Endodermal cell (in vitro differentiated cells): ENCODE results near the gene CMC2. TPM values are rescaled to one million over a fixed set of nuclear protein-coding genes. Genes with fewer than 3 reads are reported as not detected.

Source experiments
- DNase-seq: peaks from one replicate; pipeline ENCODE4 v3.0.0-alpha.2; 2017
- H3K27ac ChIP-seq: 2 replicates; pipeline ENCODE4 v1.5.1; 2013; ENCODE audit warnings: mild to moderate bottlenecking, low read depth, low read length, moderate library complexity
- H3K27me3 ChIP-seq: 2 replicates; pipeline ENCODE4 v1.6.1; 2013; ENCODE audit warnings: mild to moderate bottlenecking, low read length, moderate library complexity; ENCODE audit not compliant: insufficient read depth, control insufficient read depth, poor library complexity, severe bottlenecking
- H3K36me3 ChIP-seq: 2 replicates; pipeline ENCODE4 v1.7.0; 2013; ENCODE audit warnings: mild to moderate bottlenecking, low read length, moderate library complexity; ENCODE audit not compliant: control insufficient read depth, insufficient read depth
- H3K4me1 ChIP-seq: one replicate; pipeline ENCODE4 v1.7.0; 2013; ENCODE audit warnings: low read length; ENCODE audit not compliant: control insufficient read depth, insufficient read depth
- H3K4me3 ChIP-seq: 2 replicates; pipeline ENCODE4 v1.5.1; 2013; ENCODE audit warnings: mild to moderate bottlenecking, low read length, moderate library complexity
- H3K9ac ChIP-seq: 2 replicates; pipeline ENCODE4 v1.6.1; 2013; ENCODE audit warnings: mild to moderate bottlenecking, low read length, moderate library complexity; ENCODE audit not compliant: poor library complexity, severe bottlenecking; ENCODE audit errors: extremely low read depth
- H3K9me3 ChIP-seq: 2 replicates; pipeline ENCODE4 v1.6.1; 2013; ENCODE audit warnings: mild to moderate bottlenecking, low read length, moderate library complexity; ENCODE audit not compliant: control insufficient read depth
- H3K27ac Mint-ChIP-seq: 2 replicates; pipeline ENCODE4 v1.8.0; 2020; ENCODE audit warnings: mixed read lengths
- H3K27me3 Mint-ChIP-seq: 2 replicates; pipeline ENCODE4 v1.8.0; 2021; ENCODE audit warnings: mild to moderate bottlenecking, mixed read lengths; ENCODE audit not compliant: insufficient read depth
- H3K36me3 Mint-ChIP-seq: 2 replicates; pipeline ENCODE4 v1.8.0; 2020; ENCODE audit warnings: low read depth, mixed read lengths
- H3K4me1 Mint-ChIP-seq: 2 replicates; pipeline ENCODE4 v1.8.0; 2020; ENCODE audit warnings: mixed read lengths
- H3K4me3 Mint-ChIP-seq: 2 replicates; pipeline ENCODE4 v1.8.0; 2020; ENCODE audit warnings: mild to moderate bottlenecking, moderate library complexity, mixed read lengths
- H3K9me3 Mint-ChIP-seq: 2 replicates; pipeline ENCODE4 v1.8.0; 2020; ENCODE audit warnings: mild to moderate bottlenecking, mixed read lengths
- CTCF ChIP-seq: fragments of 200-600 bp; sonication (generic); conservative IDR thresholded peaks from 2 replicates; pipeline ENCODE4 v1.5.0; 2021; ENCODE audit warnings: antibody characterized with exemption, mild to moderate bottlenecking
- WGBS, 2 experiments: methylation state at CpG; one replicate each; pipeline versions ENCODE4 v1.1.5 to v1.1.7; 2013; ENCODE audit warnings: missing lambda C conversion rate in 2 of 2, mixed read lengths in 1 of 2; ENCODE audit not compliant: insufficient coverage in 1 of 2, insufficient read length in 1 of 2; 5-methylcytosine and 5-hydroxymethylcytosine counted together
- total RNA-seq, 2 donors: library from RNA; stranded (reverse); fragmentation: NEBNext Ultra II Directional in 1 of 2; extraction: Animal tissue kit (Norgen Biotek cat#: 25700) in 1 of 2; gene quantifications; 2 replicates in 1 of 2; 3 replicates in 1 of 2; pipeline ENCODE4 v1.2.1, GENCODE V29; 2021

CMC2 gene
- total RNA-seq, 2 donors from 2014 or later, result 73.8 to 103 TPM

GRCh38 chr16:81014672-81015071 is 8.0 kb upstream of the CMC2 start:
- TF ChIP-seq CTCF, result no peak
- no peak overlapping the region for H3K4me3 Mint-ChIP-seq
- no peaks in the 10 kb centered on the region for H3K4me1 Mint-ChIP-seq
- H3K27ac Mint-ChIP-seq, result no peak overlapping the region
- peaks cover 62% of the 10 kb centered on the region for H3K36me3 Mint-ChIP-seq
- WGBS, 2 experiments, result 100% methylated on average over 2 of the region's 2 CpGs
- no peaks in the 10 kb centered on the region for H3K9me3 ChIP-seq
- DNase-seq, result no peak
- no peak overlapping the region for H3K4me3 ChIP-seq
- H3K9ac ChIP-seq, result no peak overlapping the region
- H3K27me3 Mint-ChIP-seq, result no peaks in the 10 kb centered on the region
- no peak overlapping the region for H3K27ac ChIP-seq
- H3K27me3 ChIP-seq, result no peaks in the 10 kb centered on the region
- no peaks in the 10 kb centered on the region for H3K4me1 ChIP-seq
- H3K36me3 ChIP-seq, result peaks cover 79% of the 10 kb centered on the region
- no peaks in the 10 kb centered on the region for H3K9me3 Mint-ChIP-seq

GRCh38 chr16:81012974-81013373 is 6.3 kb upstream of the CMC2 start:
- no peak overlapping the region for H3K4me3 ChIP-seq
- H3K27me3 ChIP-seq, result no peaks in the 10 kb centered on the region
- TF ChIP-seq CTCF, result no peak
- Mint-ChIP-seq H3K4me1 (no peaks in the 10 kb centered on the region), H3K27ac (no peak overlapping the region), H3K36me3 (peaks cover 48% of the 10 kb centered on the region), H3K27me3 (no peaks in the 10 kb centered on the region), H3K4me3 (no peak overlapping the region), H3K9me3 (no peaks in the 10 kb centered on the region)
- 99% methylated on average over 3 of the region's 3 CpGs; no CpG with 5 or more reads in 1 of the 2 experiments for WGBS, 2 experiments
- DNase-seq, result no peak
- no peak overlapping the region for H3K27ac ChIP-seq
- H3K9me3 ChIP-seq, result no peaks in the 10 kb centered on the region
- no peaks in the 10 kb centered on the region for H3K4me1 ChIP-seq
- H3K36me3 ChIP-seq, result peaks cover 62% of the 10 kb centered on the region
- H3K9ac ChIP-seq, result no peak overlapping the region

- Mint-ChIP-seq H3K27ac (peak overlapping the region; percentile 100), H3K4me3 (peak overlapping the region; percentile 83), H3K4me1 (peaks cover 12% of the 10 kb centered on the region), H3K9me3 (no peaks in the 10 kb centered on the region), H3K36me3 (peaks cover 13% of the 10 kb centered on the region), H3K27me3 (no peaks in the 10 kb centered on the region)
- Histone ChIP-seq H3K27me3 (no peaks in the 10 kb centered on the region), H3K27ac (no peak overlapping the region), H3K4me1 (no peaks in the 10 kb centered on the region), H3K9me3 (no peaks in the 10 kb centered on the region), H3K4me3 (peak overlapping the region; percentile 94), H3K9ac (no peak overlapping the region), H3K36me3 (peaks cover 23% of the 10 kb centered on the region)
- WGBS, 2 experiments, result 78 to 95% methylated on average over 6 to 12 of the region's 12 CpGs
- no peak for TF ChIP-seq CTCF
- no peak for DNase-seq
These were observed 1.8 kb upstream of the CMC2 start for GRCh38 chr16:81008505-81008789.
